Hepatocyte (in vitro differentiated cells): ENCODE data around the gene EYA4.

Experiments used
- CTCF ChIP-seq: fragments of 200-600 bp; sonication (generic); IDR thresholded peaks from 2 replicates; pipeline ENCODE4 v1.5.1; 2016; ENCODE audit warnings: antibody characterized with exemption, mild to moderate bottlenecking; ENCODE audit not compliant: poor library complexity
- EZH2 ChIP-seq: fragments of 200-600 bp; sonication (generic); IDR thresholded peaks from 2 replicates; pipeline ENCODE4 v1.6.1; 2016; ENCODE audit warnings: antibody characterized with exemption, mild to moderate bottlenecking, borderline replicate concordance

- TF ChIP-seq CTCF: no peak
- no peak for TF ChIP-seq EZH2
These were observed 336.7 kb downstream of the EYA4 start for GRCh38 chr6:133577851-133578250.
